Measurements from ENCODE around the gene NCF2. TPM values are rescaled to one million over a fixed set of nuclear protein-coding genes. Genes with fewer than 3 reads are reported as not detected.

Gene NCF2
- total and polyA plus RNA-seq, 2 donors (not counting 1 experiment from before 2014, with no cell fraction given) = 0.43 to 2.6 TPM

DNA sequence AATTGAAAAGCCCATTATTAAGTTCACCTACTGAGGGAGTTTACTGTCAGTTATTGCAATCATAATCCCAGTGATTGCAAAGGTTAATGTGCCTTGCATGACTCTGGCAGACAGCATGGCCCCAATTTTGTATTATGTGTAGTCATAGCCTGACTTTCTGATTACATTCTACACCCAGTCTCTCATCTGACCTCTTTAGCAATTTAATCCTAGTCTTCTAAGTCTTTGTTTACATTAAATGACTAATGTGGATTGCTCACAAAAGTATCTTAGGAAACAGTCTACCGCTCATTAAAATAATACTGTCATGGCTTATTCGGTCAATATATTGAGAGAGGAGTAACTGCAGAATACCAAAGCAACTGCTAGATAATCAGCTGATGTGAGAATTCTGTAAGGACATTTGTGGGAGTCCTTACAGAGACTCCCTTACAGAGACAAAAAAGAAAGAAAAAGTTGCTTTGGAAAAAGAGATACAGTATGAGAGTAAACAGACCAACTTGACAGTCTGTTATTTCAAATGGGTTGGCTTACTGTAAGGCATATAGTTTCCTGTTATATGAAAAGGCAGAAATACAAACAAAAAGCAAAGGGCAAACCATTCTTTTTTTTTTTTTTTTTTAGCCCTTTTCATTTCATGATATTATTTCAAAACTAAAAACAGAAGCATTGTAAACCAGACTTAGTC lies 75.1 kb downstream of the NCF2 start:
- peak; percentile 80 to 86 for DNase-seq (ENCODE audit: low read depth in 2 of 2)
- H3K9me3 ChIP-seq (ENCODE audit: control insufficient read depth, insufficient read depth, low read depth, low read length) = no peaks in the 10 kb centered on the region
- peaks cover 8% of the 10 kb centered on the region for H3K4me1 ChIP-seq (ENCODE audit: control insufficient read depth, extremely low read depth, insufficient read depth, low read length)
- no peak overlapping the region for H3K9ac ChIP-seq (ENCODE audit: insufficient read depth, low read length)
- peak overlapping the region; percentile 66 for H3K4me2 ChIP-seq (ENCODE audit: extremely low read depth, insufficient read depth, low read length)
- no peaks in the 10 kb centered on the region for H3K27me3 ChIP-seq (ENCODE audit: control insufficient read depth, insufficient read depth, low read length)
- no peaks in the 10 kb centered on the region for H4K20me1 ChIP-seq (ENCODE audit: control insufficient read depth, extremely low read depth, insufficient read depth, low read length)
- H3K36me3 ChIP-seq (ENCODE audit: control insufficient read depth, insufficient read depth, low read length) = peaks cover 8% of the 10 kb centered on the region
- H2AFZ ChIP-seq (ENCODE audit: low read length) = no peak overlapping the region
- TF ChIP-seq EZH2 (IDR thresholded peaks at IDR 0.05; ENCODE audit: low read length, missing control alignments) = no peak
- TF ChIP-seq CTCF (conservative IDR thresholded peaks at IDR 0.05 in 1 of 2, IDR thresholded peaks at IDR 0.05 in 1 of 2; ENCODE audit: low read depth in 1 of 2, low read length in 2 of 2) = no peak
- H3K27ac ChIP-seq (ENCODE audit: insufficient read depth, low read length) = peak overlapping the region; percentile 53
- no peaks in the 10 kb centered on the region for H3K79me2 ChIP-seq (ENCODE audit: control insufficient read depth, insufficient read depth, low read length)
- no peak overlapping the region for H3K4me3 ChIP-seq (replicated peaks in 1 of 4; ENCODE audit: control extremely low read depth in 1 of 4, insufficient read depth in 1 of 4, low read depth in 3 of 4, low read length in 4 of 4)

GRCh38 chr1:183514235-183514634 lies 76.0 kb downstream of the NCF2 start:
- Histone ChIP-seq H4K20me1 (ENCODE audit: control insufficient read depth, extremely low read depth, insufficient read depth, low read length) (no peaks in the 10 kb centered on the region), H3K4me1 (ENCODE audit: control insufficient read depth, extremely low read depth, insufficient read depth, low read length) (peaks cover 8% of the 10 kb centered on the region), H3K79me2 (ENCODE audit: control insufficient read depth, insufficient read depth, low read length) (peaks cover 1% of the 10 kb centered on the region), H3K4me3 (replicated peaks in 1 of 4; ENCODE audit: control extremely low read depth in 1 of 4, insufficient read depth in 1 of 4, low read depth in 3 of 4, low read length in 4 of 4) (no peak overlapping the region), H3K36me3 (ENCODE audit: control insufficient read depth, insufficient read depth, low read length) (peaks cover 8% of the 10 kb centered on the region), H3K4me2 (ENCODE audit: extremely low read depth, insufficient read depth, low read length) (peak overlapping the region; percentile 54), H3K9ac (ENCODE audit: insufficient read depth, low read length) (no peak overlapping the region), H3K27ac (ENCODE audit: insufficient read depth, low read length) (peak overlapping the region; percentile 40), H3K27me3 (ENCODE audit: control insufficient read depth, insufficient read depth, low read length) (no peaks in the 10 kb centered on the region), H3K9me3 (ENCODE audit: control insufficient read depth, insufficient read depth, low read depth, low read length) (no peaks in the 10 kb centered on the region), H2AFZ (ENCODE audit: low read length) (no peak overlapping the region)
- TF ChIP-seq EZH2 (IDR thresholded peaks at IDR 0.05; ENCODE audit: low read length, missing control alignments) (no peak), CTCF (conservative IDR thresholded peaks at IDR 0.05 in 1 of 2, IDR thresholded peaks at IDR 0.05 in 1 of 2; ENCODE audit: low read depth in 1 of 2, low read length in 2 of 2) (no peak)
- DNase-seq (ENCODE audit: low read depth in 2 of 2) = no peak

- H3K27ac ChIP-seq (ENCODE audit: insufficient read depth, low read length) = no peak overlapping the region
- peaks cover 3% of the 10 kb centered on the region for H3K36me3 ChIP-seq (ENCODE audit: control insufficient read depth, insufficient read depth, low read length)
- H3K9me3 ChIP-seq (ENCODE audit: control insufficient read depth, insufficient read depth, low read depth, low read length) = no peaks in the 10 kb centered on the region
- no peak overlapping the region for H3K4me3 ChIP-seq (replicated peaks in 1 of 4; ENCODE audit: control extremely low read depth in 1 of 4, insufficient read depth in 1 of 4, low read depth in 3 of 4, low read length in 4 of 4)
- no peaks in the 10 kb centered on the region for H3K27me3 ChIP-seq (ENCODE audit: control insufficient read depth, insufficient read depth, low read length)
- H3K79me2 ChIP-seq (ENCODE audit: control insufficient read depth, insufficient read depth, low read length) = peaks cover 4% of the 10 kb centered on the region
- no peak for DNase-seq (ENCODE audit: low read depth in 2 of 2)
- no peak overlapping the region for H2AFZ ChIP-seq (ENCODE audit: low read length)
- peaks cover 8% of the 10 kb centered on the region for H3K4me1 ChIP-seq (ENCODE audit: control insufficient read depth, extremely low read depth, insufficient read depth, low read length)
- no peak overlapping the region for H3K9ac ChIP-seq (ENCODE audit: insufficient read depth, low read length)
- H4K20me1 ChIP-seq (ENCODE audit: control insufficient read depth, extremely low read depth, insufficient read depth, low read length) = no peaks in the 10 kb centered on the region
- no peak overlapping the region for H3K4me2 ChIP-seq (ENCODE audit: extremely low read depth, insufficient read depth, low read length)
- TF ChIP-seq EZH2 (IDR thresholded peaks at IDR 0.05; ENCODE audit: low read length, missing control alignments) = no peak
- TF ChIP-seq CTCF (conservative IDR thresholded peaks at IDR 0.05 in 1 of 2, IDR thresholded peaks at IDR 0.05 in 1 of 2; ENCODE audit: low read depth in 1 of 2, low read length in 2 of 2) = no peak
Measured at GRCh38 chr1:183512450-183512849, 77.8 kb downstream of the NCF2 start.

Measured in fibroblast of lung (primary cell).